DMS79 (cell line): Measurements from ENCODE around the gene LRRC32.

ENCODE experiments used
- DNase-seq: peaks from one replicate; lab custom pipeline; 2025; lab: John Stamatoyannopoulos, UW

The LRRC32 gene

DNA sequence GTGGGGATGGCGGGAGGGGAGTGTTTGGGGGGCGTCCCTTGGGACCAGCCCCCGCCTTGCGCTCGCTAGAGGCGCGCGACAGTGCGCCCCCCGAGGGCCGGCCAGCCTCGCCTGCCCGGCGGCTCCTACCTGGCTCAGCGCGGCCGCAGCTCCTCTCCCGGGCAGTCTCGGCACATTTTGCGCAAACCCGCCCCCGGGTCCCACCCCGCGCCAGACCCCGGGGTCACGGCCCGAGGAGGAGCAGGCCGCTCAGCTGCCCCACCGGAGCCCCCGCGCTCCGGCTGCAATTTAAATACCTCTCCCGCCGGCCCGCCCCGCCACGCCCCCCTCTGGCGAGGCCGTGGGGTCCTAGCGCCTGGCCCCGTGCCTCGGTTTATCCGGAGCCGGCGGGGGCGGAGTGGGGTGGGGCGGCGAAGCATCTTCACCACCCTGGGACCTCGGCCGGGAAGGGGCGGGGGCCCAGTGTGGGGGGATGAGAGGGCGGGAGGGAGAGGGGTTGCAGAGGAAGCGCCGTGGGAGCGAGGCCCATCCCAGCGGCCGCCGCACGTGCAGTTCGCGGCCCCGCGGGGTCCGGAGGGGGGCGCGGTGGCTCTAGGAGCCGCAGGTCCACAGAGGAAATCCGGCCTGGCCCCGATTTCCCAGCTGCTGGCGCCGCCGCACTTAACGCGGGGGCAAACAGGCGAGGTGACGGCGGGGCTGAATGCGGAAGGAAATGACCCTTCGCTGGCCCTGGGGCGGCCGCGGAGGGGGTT, at the start of gene LRRC32:
TSS of gene LRRC32 (minus strand) at position 263 of the 752 bp plus-strand sequence. CDS start 4,793 bp downstream, outside the sequence.
- no peak for DNase-seq

DNA sequence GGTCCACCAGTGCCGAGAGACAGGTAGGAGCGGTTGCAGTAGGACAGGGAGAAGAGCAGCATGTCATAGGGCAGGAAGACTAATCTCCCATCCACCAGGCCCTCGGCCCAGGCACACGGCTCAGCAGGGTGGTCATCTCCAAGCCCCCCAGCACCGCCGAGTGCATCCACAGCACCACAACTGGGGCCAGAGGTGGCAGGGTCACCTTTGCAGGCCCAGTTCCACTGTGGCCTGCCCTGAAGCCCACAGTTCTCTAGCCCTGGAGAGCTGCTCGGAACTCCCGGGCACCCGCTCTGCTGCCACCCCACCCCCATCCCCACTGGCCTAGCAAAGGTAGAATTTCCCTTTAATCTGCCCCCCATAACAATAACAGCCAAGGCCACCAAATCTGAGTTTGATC, 49.1 kb upstream of the LRRC32 start:
- DNase-seq: no peak

DNA sequence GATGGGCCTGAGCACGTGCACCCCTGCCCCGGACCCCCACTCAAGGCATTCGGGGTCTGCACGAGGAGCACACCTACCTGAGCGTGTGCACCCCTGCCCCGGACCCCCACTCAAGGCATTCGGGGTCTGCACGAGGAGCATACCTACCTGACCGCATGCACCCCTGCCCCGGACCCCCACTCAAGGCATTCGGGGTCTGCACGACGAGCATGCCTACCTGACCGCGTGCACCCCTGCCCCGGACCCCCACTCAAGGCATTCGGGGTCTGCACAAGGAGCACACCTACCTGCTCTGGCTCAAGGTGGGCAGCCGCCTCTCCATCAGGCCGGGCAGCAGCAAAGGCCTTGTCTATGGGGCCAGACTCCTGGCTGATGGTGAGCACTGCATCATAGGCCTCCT, 48.7 kb upstream of the LRRC32 start:
- no peak for DNase-seq

DNA sequence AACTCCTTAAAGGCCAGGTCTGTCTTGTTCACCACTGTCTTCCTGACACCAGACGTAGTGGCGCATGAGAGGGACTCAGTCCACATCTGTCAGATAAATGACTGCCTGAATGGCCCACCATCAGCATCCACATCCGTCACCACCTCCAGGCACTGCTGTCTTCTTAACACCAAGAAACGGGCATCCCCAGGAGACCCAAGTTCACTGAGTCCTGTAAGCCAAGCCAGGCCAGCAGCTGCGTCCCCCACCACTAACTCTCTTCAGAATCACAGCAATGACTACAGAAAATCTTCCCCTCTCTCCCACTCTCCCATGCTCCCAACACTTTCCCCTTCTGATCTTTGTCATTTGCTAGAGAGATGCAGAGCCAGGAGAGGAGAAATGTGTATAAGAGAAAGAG, 47.3 kb upstream of the LRRC32 start:
- DNase-seq: no peak

DNA sequence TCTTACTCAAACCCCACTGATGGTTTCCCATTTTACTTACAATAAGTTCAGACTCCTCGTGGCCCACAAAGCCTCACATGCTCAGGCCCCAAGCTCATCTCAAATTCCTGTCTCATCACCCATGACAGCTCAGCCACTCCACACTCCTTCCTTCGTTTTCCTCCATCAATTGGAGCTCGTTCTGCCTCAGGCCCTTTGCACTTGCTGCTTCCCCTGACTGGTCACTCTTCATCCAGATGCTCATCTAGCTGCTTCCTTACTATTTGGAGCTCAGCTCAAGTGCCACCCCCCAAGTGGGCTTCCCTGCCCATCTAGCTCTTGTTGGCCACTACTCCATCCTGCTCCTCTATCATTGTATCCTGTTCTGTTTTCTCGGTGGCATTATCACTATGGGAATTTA, 46.8 kb upstream of the LRRC32 start:
- no peak for DNase-seq

DNA sequence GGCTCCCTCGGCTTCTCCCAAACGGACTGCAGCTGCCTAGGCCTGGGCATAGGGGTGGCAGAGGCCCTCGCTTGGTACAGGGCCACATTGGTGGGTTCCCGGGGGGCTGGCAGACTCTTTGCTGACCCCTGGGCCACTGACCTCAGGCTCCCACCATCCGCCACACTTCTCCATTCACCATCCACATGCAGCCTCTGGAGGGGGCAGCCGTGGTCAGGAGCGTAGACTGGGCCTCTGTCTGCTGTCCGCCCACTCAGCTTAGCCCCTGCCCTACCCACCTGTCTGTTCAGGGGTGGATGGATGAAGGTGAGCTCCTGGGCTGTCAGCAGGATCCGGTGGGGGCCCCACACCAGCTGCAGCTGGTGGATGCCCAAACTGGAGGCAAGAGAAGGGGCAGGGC, 45.7 kb upstream of the LRRC32 start:
- DNase-seq: no peak

GRCh38 chr11:76714493-76714892, 43.9 kb upstream of the LRRC32 start:
- no peak for DNase-seq

DNA sequence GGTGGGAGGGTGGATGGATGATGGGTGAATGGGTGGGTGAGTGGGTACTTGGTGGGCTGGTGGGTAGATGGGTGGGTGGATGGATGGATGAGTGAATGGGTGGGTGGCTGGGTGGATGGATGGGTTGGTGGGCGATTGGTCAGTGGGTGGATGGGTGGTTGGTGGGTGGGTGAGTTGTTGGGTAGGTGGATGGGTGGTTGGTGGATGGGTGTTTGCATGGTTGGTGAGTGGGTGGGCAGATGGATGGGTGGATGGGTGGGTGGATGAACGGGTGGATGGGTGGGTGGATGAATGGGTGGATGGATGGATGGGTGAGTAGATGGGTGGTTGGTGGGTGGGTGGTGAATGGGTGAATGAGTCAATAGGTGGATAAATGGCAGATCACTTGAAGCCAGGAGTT, 43.0 kb upstream of the LRRC32 start:
- DNase-seq: no peak

DNA sequence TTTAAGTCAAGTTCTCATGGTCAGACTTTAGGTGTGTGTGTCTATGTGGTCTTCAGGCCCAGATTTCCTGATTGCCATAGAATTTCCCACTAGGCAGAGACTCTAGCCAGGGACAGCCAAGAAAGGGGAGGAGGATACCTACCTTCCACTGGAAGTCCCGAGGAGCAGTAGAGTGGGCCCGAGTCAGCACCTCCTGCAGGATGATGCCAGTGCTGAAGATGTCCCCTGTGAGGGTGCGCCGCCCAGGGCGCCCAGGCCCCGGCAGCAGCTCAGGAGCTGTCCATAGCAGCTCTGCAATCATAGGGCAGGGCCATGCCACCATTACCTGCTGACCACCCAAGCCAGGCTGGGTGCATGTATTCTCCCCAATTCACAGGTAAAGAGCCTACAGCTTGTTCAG, 41.6 kb upstream of the LRRC32 start:
- no peak for DNase-seq

DNA sequence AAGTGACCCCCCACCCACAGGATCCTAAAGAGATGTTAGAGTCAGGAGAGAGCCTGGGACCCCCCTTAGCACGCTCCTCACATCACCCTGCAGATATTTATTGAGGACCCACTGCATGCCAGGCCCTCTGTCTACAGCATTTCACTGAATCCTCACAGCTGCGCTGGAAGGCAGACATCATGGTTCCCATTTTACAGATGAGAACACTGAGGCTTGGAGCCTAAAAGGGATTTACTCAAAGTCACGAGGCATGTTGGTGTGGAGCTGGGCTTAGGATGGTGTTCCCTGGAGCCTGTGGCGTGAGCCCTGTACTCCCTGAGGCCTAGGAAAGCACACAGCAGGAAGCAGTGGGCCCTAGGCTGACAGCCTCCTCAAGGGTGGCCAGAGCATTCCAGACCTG, 39.2 kb upstream of the LRRC32 start:
- no peak for DNase-seq

GRCh38 chr11:76708972-76709660, 38.6 kb upstream of the LRRC32 start:
- DNase-seq: no peak

DNA sequence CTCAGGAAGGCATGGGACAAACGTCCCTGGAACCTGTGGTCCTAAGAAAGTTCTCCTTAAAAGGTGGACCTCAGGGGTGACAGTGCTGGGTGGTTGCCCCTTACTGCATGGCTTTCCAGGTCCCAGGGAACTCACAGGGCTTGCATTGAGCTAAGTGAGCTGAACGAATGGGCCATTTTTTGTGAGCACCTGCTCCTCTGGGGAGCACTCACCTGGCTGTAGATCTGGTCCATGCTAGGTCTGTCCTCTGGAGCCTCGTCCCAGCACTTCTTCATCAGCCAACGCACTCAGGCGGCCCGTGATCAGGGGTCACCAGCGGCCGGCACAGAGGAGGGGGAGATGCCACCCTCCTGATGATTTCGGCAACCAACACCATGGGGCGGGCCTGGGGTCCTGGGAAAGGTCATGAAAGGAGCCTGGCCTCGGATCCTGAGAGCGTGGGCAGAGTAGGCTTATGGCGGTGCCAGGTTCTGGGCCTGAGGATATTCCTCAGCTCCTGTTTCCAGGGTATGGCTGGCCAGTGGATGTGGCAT, 36.8 kb upstream of the LRRC32 start:
- no peak for DNase-seq

DNA sequence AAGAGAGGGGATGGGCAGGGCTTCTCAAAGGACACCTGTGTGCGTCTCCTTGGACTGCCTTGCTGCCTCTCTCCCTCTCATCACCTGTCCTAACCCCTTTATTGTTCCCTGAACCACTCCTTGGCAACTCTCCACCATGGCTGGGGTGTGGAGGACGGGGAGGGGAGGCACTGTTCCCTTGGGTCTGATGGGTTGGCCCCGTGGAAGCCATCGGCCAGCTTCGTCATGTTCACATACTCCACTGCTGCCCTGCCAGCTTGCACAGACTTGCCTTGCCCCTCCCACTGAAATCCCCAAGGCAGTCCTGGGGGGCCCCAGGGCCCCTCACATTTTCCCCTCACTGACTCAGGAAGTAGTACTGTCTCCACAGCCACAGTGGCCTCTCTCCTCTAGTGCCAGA, 36.1 kb upstream of the LRRC32 start:
- DNase-seq: no peak

GRCh38 chr11:76705826-76706225, 35.3 kb upstream of the LRRC32 start:
- DNase-seq: no peak

- DNase-seq: no peak
These were observed 33.8 kb upstream of the LRRC32 start for GRCh38 chr11:76704171-76704948.

- no peak for DNase-seq
These were observed 33.2 kb upstream of the LRRC32 start for GRCh38 chr11:76703707-76704106.

GRCh38 chr11:76702336-76703128, 32.0 kb upstream of the LRRC32 start:
- DNase-seq: no peak

GRCh38 chr11:76701294-76702040, 30.9 kb upstream of the LRRC32 start:
- DNase-seq: no peak

GRCh38 chr11:76700177-76701100, 29.9 kb upstream of the LRRC32 start:
- DNase-seq: no peak
